Measurements from ENCODE around the gene ATXN10.
"Not testable (repeated sequence)": the region's sequence is repeated elsewhere in the genome, so short reads cannot be mapped to it uniquely, and the experiment has no call there.

Gene ATXN10

DNA sequence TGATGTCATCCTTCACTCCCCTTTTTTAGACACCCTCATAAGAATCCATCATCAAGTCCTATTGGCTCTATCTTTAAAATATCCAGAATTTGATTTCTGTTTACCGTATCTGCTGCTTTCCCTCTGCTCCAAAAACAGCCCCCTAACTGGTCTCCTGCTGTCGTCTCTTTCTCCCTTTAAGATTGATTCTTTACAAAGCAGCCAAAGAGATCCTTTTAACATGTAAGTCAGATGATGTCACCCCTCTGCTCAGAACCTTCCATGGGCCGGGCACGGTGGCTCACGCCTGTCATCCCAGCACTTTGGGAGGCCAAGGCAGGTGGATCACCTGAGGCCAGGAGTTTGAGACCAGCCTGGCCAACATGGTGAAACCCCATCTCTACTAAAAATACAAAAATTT lies 11.1 kb downstream of the ATXN10 start:
- H3K9me3 Mint-ChIP-seq; DNase-seq; H3K36me3 Mint-ChIP-seq (ENCODE audit: low read depth); H3K27me3 Mint-ChIP-seq; H3K27ac Mint-ChIP-seq; H3K4me3 Mint-ChIP-seq: not testable (repeated sequence)
- peaks cover 32% of the 10 kb centered on the region for H3K4me1 Mint-ChIP-seq (ENCODE audit: low read depth)

DNA sequence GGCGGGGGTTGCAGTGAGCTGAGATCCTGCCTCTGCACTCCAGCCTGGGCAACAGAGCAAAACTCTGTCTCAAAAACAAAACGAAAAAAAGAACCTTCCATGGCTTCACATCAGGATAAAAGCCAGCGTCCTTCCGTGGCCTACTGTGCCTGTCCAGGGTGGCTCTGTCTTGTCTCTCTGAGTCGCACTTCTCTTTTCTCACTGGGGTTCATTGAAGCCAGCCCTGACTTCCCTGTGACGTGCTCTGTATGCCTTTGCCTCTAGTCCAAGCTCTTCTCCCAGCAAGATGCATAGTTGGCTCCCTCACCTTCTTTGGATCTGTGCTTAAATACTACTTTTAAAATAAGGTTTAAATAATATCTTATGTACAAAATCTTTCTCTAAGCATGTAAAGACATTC lies 11.6 kb downstream of the ATXN10 start:
- Mint-ChIP-seq H3K36me3 (ENCODE audit: low read depth) (peaks cover 9% of the 10 kb centered on the region), H3K27ac (no peak overlapping the region), H3K4me1 (ENCODE audit: low read depth) (peaks cover 34% of the 10 kb centered on the region), H3K27me3 (no peaks in the 10 kb centered on the region), H3K4me3 (no peak overlapping the region), H3K9me3 (no peaks in the 10 kb centered on the region)
- DNase-seq = no peak

DNA sequence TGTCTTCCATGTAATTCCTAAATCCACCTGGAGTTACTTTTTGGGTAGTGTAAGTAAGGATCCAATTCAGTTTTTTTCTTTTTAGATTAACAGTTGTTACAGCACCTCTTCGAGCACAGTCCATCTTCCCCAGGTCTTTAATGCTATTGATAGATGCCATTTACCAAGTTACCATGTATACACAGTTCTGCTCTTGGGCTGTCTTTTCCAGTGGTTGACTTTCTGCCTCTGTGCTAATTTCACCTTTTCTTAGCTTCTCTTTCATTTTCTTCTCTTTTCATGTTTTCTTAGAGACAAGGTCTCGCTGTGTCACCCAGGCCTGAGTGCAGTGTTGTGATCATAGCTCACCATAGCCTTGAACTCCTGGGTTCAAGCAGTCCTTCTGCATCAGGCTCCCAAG lies 12.0 kb downstream of the ATXN10 start:
- no peaks in the 10 kb centered on the region for H3K9me3 Mint-ChIP-seq
- H3K27ac Mint-ChIP-seq = no peak overlapping the region
- DNase-seq = no peak
- H3K4me1 Mint-ChIP-seq (ENCODE audit: low read depth) = peaks cover 38% of the 10 kb centered on the region
- H3K36me3 Mint-ChIP-seq (ENCODE audit: low read depth) = peaks cover 9% of the 10 kb centered on the region
- H3K4me3 Mint-ChIP-seq = no peak overlapping the region
- no peaks in the 10 kb centered on the region for H3K27me3 Mint-ChIP-seq

DNA sequence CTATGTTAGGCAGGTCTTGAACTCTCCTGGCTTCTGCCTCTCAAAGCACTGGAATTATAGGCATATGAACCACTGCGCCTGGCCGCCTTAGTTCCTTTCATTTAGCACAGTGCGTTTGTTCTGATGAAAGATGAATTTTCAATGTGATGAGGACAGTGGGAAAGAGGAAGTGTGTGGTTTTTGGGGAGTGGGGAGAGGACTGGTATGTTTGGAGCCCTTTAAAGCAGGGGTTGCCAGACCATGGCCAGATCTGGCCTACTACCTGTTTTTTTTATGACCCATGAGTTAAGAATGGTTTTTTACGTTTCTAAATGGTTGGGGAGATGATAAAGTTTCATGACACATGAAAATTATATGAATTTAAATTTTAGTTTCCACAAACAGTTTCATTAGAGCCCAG lies 12.5 kb downstream of the ATXN10 start:
- no peaks in the 10 kb centered on the region for H3K27me3 Mint-ChIP-seq

DNA sequence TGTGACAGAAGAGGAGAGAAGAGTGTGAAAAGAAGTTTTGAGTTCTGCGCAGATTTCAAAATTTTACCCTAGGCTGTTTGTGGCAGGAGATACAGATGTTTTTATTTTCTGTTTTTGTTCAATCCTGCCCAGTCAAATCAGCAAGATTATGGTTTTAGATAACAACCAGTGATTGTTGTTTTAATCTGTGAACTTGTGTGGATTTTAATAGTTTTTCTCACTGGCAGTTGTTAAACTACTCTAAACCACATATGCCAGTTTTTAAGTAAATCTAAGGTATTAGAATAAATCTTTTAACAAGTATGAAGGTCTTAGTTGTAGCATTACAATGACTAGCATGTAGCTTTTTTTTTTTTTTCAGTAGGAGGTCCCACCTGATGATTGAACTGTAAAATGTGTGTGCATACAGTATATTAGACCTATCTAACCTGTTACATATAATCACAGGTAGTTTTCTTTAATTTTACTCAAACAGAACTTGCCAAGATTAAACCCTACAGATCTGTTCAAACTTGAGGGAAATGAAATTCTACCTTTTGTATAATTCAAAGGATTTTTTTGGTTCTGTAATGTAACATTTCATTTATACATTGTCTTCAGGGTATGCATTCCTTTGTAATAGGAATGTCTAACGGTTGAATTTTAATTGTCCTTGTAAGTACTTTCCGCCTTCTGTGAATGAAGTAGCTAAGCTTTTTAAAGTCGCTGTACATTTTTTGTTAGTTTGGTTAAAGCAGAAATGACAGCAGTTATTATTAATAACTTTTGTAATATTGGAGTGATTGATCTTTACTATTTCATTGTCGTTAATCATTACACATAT lies 13.3 kb downstream of the ATXN10 start:
- Mint-ChIP-seq H3K4me1 (ENCODE audit: low read depth) (peaks cover 40% of the 10 kb centered on the region), H3K9me3 (no peaks in the 10 kb centered on the region)

More for the DNA sequence above, 12.5 kb downstream of the ATXN10 start:
- Mint-ChIP-seq H3K4me1 (ENCODE audit: low read depth) (peaks cover 40% of the 10 kb centered on the region), H3K9me3 (no peaks in the 10 kb centered on the region), H3K36me3 (ENCODE audit: low read depth) (peaks cover 7% of the 10 kb centered on the region), H3K4me3 (no peak overlapping the region), H3K27ac (no peak overlapping the region)
- DNase-seq = no peak

DNA sequence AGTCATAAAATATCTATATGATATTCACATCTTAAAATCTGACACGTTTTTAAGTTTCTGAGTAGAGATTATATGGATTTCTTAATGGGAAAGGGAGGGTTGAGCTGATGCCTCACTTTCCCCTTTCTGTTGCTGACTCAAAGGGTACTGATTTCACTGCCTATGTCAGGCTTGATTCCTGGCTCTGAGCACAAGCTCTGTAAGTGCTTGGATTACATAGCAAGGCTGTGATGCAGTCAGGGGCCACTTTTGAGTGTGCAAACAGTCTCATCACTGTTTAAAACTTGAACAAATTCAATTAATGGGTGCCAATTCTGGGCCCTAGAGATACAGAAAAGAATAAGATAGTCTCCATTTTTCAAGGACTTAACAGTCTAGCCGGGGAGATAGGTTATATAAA lies 14.4 kb downstream of the ATXN10 start:
- DNase-seq = no peak
- no peaks in the 10 kb centered on the region for H3K27me3 Mint-ChIP-seq
- H3K4me1 Mint-ChIP-seq (ENCODE audit: low read depth) = peaks cover 46% of the 10 kb centered on the region
- no peak overlapping the region for H3K27ac Mint-ChIP-seq
- no peaks in the 10 kb centered on the region for H3K9me3 Mint-ChIP-seq
- H3K4me3 Mint-ChIP-seq = no peak overlapping the region
- H3K36me3 Mint-ChIP-seq (ENCODE audit: low read depth) = peaks cover 24% of the 10 kb centered on the region

More for the DNA sequence above, 13.3 kb downstream of the ATXN10 start:
- no peak for DNase-seq
- no peak overlapping the region for H3K27ac Mint-ChIP-seq
- no peak overlapping the region for H3K4me3 Mint-ChIP-seq
- no peaks in the 10 kb centered on the region for H3K27me3 Mint-ChIP-seq
- peaks cover 13% of the 10 kb centered on the region for H3K36me3 Mint-ChIP-seq (ENCODE audit: low read depth)

DNA sequence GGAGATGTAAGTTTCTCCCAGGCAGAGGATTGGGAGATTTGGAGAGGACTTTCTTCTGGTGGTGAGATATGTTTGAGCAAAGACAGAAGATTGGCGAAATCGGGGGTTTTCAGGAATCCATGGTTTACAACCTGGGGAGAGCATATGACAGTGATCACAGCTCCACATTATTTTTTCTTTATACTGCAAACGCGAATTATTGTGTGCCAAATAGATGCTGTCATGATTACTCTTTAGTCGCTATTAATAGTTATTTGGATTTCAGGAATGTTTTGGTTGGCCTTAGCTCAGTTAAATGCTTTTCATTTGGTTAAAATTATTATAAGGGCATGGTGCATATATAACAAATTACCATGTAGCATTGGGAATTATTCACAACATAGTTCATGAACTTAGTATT lies 15.2 kb downstream of the ATXN10 start:
- no peak for DNase-seq
- Mint-ChIP-seq H3K27me3 (no peaks in the 10 kb centered on the region), H3K4me3 (no peak overlapping the region), H3K9me3 (no peaks in the 10 kb centered on the region), H3K4me1 (ENCODE audit: low read depth) (peaks cover 48% of the 10 kb centered on the region), H3K36me3 (ENCODE audit: low read depth) (peaks cover 29% of the 10 kb centered on the region), H3K27ac (no peak overlapping the region)

DNA sequence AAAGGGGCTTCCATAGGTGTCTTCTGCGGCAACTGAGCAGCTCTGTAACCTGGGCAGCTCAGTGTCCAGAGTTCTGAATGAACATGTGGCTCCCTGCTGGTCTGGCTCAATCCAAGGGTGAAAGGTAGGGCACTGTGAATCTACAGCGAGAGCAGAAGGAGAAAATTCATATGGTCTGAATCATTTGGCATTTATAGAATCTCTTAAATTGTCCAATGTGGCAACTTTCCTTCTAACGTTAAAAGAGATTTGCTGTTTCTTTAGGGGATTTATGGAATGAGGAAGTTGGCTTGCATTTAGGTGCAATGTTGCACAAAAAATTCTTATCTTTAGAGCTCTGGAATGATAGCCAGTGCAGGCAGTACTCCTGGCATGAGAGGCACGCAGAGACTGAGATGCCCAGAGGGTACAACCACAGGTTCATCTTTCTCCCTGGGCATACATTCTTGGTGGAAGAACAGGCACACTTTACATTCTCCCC lies 17.0 kb downstream of the ATXN10 start:
- H3K9me3 Mint-ChIP-seq = no peaks in the 10 kb centered on the region
- H3K4me1 Mint-ChIP-seq (ENCODE audit: low read depth) = peaks cover 48% of the 10 kb centered on the region
- no peak overlapping the region for H3K27ac Mint-ChIP-seq
- peaks cover 47% of the 10 kb centered on the region for H3K36me3 Mint-ChIP-seq (ENCODE audit: low read depth)
- H3K27me3 Mint-ChIP-seq = no peaks in the 10 kb centered on the region
- H3K4me3 Mint-ChIP-seq = no peak overlapping the region
- DNase-seq = no peak

DNA sequence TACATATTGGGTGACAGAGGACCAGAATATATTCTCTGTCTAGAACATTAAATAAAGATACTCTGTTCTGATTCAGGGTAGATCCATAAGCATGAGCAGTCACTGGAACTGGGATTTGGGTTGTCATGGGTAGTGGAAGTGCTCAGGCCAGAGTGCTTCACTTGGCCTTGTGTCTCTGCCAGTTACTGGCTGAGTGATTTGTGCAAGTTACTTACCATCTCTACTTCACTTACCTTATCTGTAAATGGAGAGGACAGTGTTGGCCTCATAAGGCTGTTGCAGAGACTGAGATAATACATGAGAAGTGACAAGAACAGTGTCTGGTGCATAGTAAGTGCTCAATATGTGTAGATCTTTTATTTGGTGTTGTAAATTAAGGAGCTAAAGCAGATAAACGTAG lies 17.6 kb downstream of the ATXN10 start:
- no peak for DNase-seq
- no peaks in the 10 kb centered on the region for H3K9me3 Mint-ChIP-seq
- peaks cover 48% of the 10 kb centered on the region for H3K4me1 Mint-ChIP-seq (ENCODE audit: low read depth)
- H3K4me3 Mint-ChIP-seq = no peak overlapping the region
- no peak overlapping the region for H3K27ac Mint-ChIP-seq
- H3K36me3 Mint-ChIP-seq (ENCODE audit: low read depth) = peaks cover 53% of the 10 kb centered on the region
- no peaks in the 10 kb centered on the region for H3K27me3 Mint-ChIP-seq

DNA sequence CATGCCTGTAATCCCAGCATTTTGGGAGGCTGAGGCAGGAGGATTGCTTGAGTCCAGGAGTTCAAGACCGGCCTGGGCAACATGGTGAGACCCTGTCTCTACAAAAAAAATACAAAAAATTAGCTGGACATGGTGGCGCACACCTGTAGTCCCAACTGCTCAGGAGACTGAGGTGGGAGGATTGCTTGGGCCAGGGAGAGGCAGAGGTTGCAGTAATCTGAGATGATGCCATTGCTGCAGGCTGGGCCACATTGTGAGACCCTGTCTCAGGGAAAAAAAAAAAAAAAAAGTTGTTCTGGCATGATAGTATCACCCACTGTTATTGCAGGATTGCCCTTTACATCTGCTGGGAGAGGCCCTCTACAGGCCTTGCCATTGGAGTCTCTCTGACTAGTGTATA lies 18.4 kb downstream of the ATXN10 start:
- H3K27me3 Mint-ChIP-seq = no peaks in the 10 kb centered on the region
- peaks cover 48% of the 10 kb centered on the region for H3K4me1 Mint-ChIP-seq (ENCODE audit: low read depth)
- peak overlapping the region; percentile 49 for H3K27ac Mint-ChIP-seq
- H3K9me3 Mint-ChIP-seq = no peaks in the 10 kb centered on the region
- no peak overlapping the region for H3K4me3 Mint-ChIP-seq
- DNase-seq = no peak
- H3K36me3 Mint-ChIP-seq (ENCODE audit: low read depth) = peaks cover 59% of the 10 kb centered on the region

DNA sequence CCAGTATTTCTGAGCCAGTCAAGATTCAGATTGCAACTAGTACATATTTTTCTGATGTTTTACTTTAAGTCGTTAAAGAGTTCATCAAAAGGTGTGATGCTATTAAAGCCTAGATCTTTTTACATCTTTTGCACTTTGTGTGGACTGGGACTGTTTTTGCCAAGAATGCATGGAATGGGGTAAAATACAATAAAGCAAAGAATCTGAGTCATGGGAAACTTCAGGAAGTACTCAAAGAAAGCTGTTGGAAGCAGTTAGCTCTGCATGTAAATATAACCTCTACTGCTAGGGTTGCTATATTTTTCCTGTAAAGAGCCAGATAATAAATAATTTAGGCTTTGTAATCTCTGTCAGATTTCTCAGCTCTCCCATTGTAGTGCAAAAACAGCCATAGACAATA lies 20.9 kb downstream of the ATXN10 start:
- Mint-ChIP-seq H3K27me3 (no peaks in the 10 kb centered on the region), H3K27ac (no peak overlapping the region), H3K4me1 (ENCODE audit: low read depth) (peaks cover 37% of the 10 kb centered on the region), H3K36me3 (ENCODE audit: low read depth) (peaks cover 77% of the 10 kb centered on the region), H3K9me3 (no peaks in the 10 kb centered on the region), H3K4me3 (no peak overlapping the region)
- DNase-seq = no peak

DNA sequence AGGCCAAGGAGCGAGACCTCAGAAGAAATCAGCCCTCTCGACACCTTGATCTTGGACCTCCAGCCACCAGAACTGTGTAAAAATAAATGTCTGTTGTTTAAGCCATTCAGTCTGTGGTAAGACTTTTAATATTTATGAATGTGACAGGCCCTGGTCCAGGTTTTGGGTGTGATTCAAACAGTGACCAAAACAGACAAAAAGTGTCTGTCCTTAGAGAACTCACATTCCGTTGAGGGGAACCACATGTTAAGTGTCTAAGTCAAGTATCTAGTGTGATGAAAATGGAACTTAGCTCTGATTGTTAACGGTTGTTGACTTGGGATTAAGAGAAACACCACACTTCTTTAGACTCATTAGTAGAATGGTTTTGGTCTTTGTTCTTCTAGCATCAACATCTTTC lies 22.2 kb downstream of the ATXN10 start:
- Mint-ChIP-seq H3K27ac (no peak overlapping the region), H3K36me3 (ENCODE audit: low read depth) (peaks cover 86% of the 10 kb centered on the region), H3K27me3 (no peaks in the 10 kb centered on the region), H3K4me3 (no peak overlapping the region), H3K4me1 (ENCODE audit: low read depth) (peaks cover 34% of the 10 kb centered on the region), H3K9me3 (no peaks in the 10 kb centered on the region)
- DNase-seq = no peak

DNA sequence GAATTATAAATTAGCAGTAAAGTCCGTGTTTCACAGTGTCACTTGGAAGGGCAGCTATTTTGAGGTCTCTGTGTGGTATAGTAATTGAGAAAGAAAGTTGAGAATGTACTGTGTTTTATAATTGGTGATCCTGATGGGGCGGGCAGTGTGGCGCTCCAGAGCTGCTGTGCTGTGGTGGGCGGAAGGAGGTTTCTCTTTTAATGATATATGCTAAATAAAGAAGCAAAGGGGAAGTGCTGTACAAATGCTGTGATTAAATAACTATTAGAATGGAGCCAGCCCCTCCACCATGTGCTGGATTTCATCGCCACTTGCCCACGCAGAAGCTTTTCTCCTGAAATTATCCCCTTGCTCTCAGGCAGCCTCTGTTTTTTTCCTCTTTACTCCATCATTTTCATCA lies 24.6 kb downstream of the ATXN10 start:
- Mint-ChIP-seq H3K4me3 (no peak overlapping the region), H3K4me1 (ENCODE audit: low read depth) (peaks cover 12% of the 10 kb centered on the region), H3K9me3 (no peaks in the 10 kb centered on the region), H3K27ac (no peak overlapping the region), H3K36me3 (ENCODE audit: low read depth) (peaks cover 86% of the 10 kb centered on the region), H3K27me3 (no peaks in the 10 kb centered on the region)
- no peak for DNase-seq

DNA sequence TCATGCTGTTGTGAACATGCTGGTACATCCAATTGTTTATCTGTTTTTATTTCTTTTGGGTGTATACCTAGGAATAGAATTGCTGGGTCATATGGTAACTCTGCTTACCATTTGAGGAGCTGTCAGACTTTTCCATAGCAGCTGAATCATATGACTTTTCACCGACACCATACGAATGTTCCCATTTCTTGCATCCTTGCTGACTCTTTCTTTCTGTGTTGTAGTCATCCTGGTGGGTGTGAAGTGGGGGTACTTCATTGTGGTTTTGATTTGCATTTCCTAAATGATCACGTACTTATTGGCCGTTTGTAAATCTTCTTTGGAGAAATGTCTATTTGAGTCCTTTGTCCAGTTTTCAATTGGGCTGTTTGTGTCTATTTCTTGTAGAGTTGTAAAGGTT lies 26.5 kb downstream of the ATXN10 start:
- no peaks in the 10 kb centered on the region for H3K9me3 Mint-ChIP-seq
- DNase-seq = no peak
- H3K4me3 Mint-ChIP-seq = no peak overlapping the region
- H3K36me3 Mint-ChIP-seq (ENCODE audit: low read depth) = peaks cover 87% of the 10 kb centered on the region
- H3K4me1 Mint-ChIP-seq (ENCODE audit: low read depth) = peaks cover 12% of the 10 kb centered on the region
- peak overlapping the region; percentile 27 for H3K27ac Mint-ChIP-seq
- H3K27me3 Mint-ChIP-seq = no peaks in the 10 kb centered on the region

DNA sequence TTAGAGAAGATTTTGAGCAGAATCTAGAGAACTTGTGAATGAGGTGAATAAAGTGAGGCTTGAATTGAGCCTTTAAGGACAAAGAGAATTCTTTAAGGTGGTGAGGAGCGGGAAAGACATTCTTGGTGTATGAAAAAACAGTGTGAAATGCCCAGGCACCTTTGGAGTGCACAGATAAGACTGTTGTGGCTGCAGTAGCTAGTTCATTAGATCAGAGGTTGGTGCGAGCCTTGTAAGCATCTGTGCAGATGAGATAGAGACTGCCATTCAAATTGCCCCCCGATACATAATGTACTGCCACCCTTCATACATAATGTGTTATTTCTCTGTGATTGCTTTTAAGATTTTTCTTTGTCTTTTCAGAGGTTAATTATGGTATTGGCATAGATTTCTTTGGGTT lies 31.3 kb downstream of the ATXN10 start:
- Mint-ChIP-seq H3K27me3 (no peaks in the 10 kb centered on the region), H3K4me1 (ENCODE audit: low read depth) (peaks cover 15% of the 10 kb centered on the region), H3K36me3 (ENCODE audit: low read depth) (peaks cover 92% of the 10 kb centered on the region), H3K9me3 (no peaks in the 10 kb centered on the region), H3K4me3 (no peak overlapping the region), H3K27ac (no peak overlapping the region)
- no peak for DNase-seq

All from activated T-cell treated with anti-CD3 and anti-CD28 coated beads, Interleukin-2, amount 50 U/mL, for 24 hours (primary cell).